ENCODE results near the gene FCHO1.

DNA sequence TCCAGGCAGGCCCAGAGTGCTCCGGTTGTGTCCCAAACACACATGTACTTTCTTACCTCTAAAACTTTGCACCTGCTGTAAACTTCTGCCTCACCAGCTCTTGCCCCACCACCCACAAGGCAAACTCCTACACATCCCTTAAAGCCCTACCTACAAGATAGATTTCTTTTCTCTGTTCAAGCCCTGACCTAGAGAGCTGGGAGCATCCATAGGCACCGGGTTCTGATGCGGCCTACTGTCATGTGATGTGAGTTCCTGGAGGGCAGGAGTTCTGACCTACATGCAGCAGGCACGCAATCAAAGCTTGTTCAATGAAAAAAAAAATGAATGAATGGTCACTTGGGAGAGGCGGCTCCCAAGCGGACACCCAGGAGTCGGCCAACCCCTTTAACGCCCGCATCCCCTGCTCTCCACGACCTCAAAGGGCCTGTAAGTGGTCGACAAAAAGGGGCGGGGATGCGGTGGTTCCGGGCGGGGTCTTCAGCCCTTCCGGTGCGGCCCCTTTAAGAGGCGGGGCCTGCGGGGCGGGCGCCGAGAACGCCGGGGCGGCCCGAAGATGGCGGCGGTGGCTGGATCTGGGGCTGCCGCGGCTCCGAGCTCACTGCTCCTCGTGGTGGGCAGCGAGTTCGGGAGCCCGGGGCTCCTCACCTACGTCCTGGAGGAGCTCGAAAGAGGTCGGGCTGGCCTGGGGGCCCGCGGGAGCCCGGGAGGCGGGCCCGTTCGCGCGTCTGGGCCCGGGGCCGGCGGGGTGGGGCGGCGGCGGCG lies 32.1 kb upstream of the FCHO1 start, which contains the start of gene MAP1S:
- TF ChIP-seq, protein P1, sequence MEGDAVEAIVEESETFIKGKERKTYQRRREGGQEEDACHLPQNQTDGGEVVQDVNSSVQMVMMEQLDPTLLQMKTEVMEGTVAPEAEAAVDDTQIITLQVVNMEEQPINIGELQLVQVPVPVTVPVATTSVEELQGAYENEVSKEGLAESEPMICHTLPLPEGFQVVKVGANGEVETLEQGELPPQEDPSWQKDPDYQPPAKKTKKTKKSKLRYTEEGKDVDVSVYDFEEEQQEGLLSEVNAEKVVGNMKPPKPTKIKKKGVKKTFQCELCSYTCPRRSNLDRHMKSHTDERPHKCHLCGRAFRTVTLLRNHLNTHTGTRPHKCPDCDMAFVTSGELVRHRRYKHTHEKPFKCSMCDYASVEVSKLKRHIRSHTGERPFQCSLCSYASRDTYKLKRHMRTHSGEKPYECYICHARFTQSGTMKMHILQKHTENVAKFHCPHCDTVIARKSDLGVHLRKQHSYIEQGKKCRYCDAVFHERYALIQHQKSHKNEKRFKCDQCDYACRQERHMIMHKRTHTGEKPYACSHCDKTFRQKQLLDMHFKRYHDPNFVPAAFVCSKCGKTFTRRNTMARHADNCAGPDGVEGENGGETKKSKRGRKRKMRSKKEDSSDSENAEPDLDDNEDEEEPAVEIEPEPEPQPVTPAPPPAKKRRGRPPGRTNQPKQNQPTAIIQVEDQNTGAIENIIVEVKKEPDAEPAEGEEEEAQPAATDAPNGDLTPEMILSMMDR (IDR thresholded peaks at IDR 0.05) = no peak
- TF ChIP-seq EZH2 (IDR thresholded peaks at IDR 0.05; ENCODE audit: borderline replicate concordance, insufficient read depth, low read depth, low read length, poor library complexity, severe bottlenecking) = no peak

All from B cell (primary cell).